Tibial artery (tissue), 4 donors: ENCODE data around the gene WNK3.
"Not testable (repeated sequence)": the region's sequence is repeated elsewhere in the genome, so short reads cannot be mapped to it uniquely, and the experiment has no call there.

Experiments
- DNase-seq, 2 donors: peaks; one replicate each; pipeline ENCODE4 v3.0.0-alpha.2; 2019
- H3K27ac ChIP-seq, 2 donors: fragments of 200-600 bp; sonication (generic) in 1 of 2; 1 replicate in 1 of 2; 2 replicates in 1 of 2; pipeline ENCODE4 v1.5.1; 2018 to 2019; ENCODE audit warnings: mild to moderate bottlenecking in 1 of 2
- H3K27me3 ChIP-seq, 2 donors: fragments of 200-600 bp; sonication (generic) in 1 of 2; one replicate each; pipeline versions ENCODE4 v1.5.1 to v1.6.0; 2016 to 2019
- H3K36me3 ChIP-seq, 3 donors: fragments of 200-600 bp; sonication (generic) in 2 of 3; one replicate each; pipeline ENCODE4 v1.5.1; 2016 to 2019; ENCODE audit warnings: mild to moderate bottlenecking in 2 of 3
- H3K4me1 ChIP-seq, 4 donors: fragments of 200-600 bp; sonication (generic) in 2 of 4; 1 replicate in 3 of 4; 2 replicates in 1 of 4; pipeline ENCODE4 v1.5.1; 2016 to 2019
- H3K4me3 ChIP-seq, 2 donors: fragments of 200-600 bp; sonication (generic) in 1 of 2; 1 replicate in 1 of 2; 2 replicates in 1 of 2; pipeline ENCODE4 v1.5.1; 2018 to 2019; ENCODE audit warnings: mild to moderate bottlenecking in 2 of 2
- H3K9me3 ChIP-seq, 3 donors: fragments of 200-600 bp; sonication (generic) in 1 of 3; one replicate each; pipeline ENCODE4 v1.5.1; 2016 to 2019
- intact Hi-C: fragments of 100-400 bp; cut with DNase I; formaldehyde crosslinking; loops from one replicate; pipeline ENCODE4 v1.15.0; 2023; ENCODE audit warnings: low total_unique reads
- TF ChIP-seq, protein P1 (sequence below), 2 experiments: fragments of 200-600 bp in 1 of 2; fragments of 450-650 bp in 1 of 2; IDR thresholded peaks; one replicate each; pipeline ENCODE4 v1.5.1; 2017 to 2019; ENCODE audit warnings: antibody characterized with exemption in 2 of 2, mild to moderate bottlenecking in 1 of 2, moderate library complexity in 1 of 2

WNK3 gene

GRCh38 chrX:54358424-54359211 is 772 bp upstream of the WNK3 start:
- no peaks in the 10 kb centered on the region for H3K27me3 ChIP-seq
- H3K36me3 ChIP-seq: no peaks in the 10 kb centered on the region
- peaks cover 0 to 6% (median 2%) of the 10 kb centered on the region in 4 donors for H3K4me1 ChIP-seq
- H3K9me3 ChIP-seq: no peaks in the 10 kb centered on the region
- H3K4me3 ChIP-seq: peak overlapping the region; percentile 55 to 60
- peak; percentile 19 to 71 for DNase-seq
- TF ChIP-seq, protein P1, sequence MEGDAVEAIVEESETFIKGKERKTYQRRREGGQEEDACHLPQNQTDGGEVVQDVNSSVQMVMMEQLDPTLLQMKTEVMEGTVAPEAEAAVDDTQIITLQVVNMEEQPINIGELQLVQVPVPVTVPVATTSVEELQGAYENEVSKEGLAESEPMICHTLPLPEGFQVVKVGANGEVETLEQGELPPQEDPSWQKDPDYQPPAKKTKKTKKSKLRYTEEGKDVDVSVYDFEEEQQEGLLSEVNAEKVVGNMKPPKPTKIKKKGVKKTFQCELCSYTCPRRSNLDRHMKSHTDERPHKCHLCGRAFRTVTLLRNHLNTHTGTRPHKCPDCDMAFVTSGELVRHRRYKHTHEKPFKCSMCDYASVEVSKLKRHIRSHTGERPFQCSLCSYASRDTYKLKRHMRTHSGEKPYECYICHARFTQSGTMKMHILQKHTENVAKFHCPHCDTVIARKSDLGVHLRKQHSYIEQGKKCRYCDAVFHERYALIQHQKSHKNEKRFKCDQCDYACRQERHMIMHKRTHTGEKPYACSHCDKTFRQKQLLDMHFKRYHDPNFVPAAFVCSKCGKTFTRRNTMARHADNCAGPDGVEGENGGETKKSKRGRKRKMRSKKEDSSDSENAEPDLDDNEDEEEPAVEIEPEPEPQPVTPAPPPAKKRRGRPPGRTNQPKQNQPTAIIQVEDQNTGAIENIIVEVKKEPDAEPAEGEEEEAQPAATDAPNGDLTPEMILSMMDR (IDR thresholded peaks at IDR 0.05): peak in 1 of 2 experiments; percentile 6
- H3K27ac ChIP-seq: peak overlapping the region; percentile 80 to 81
- intact Hi-C loops: no loop called here

GRCh38 chrX:54352677-54353076 is 5.2 kb downstream of the WNK3 start:
- H3K4me1 ChIP-seq: no peaks in the 10 kb centered on the region
- H3K4me3 ChIP-seq: no peak overlapping the region
- no peaks in the 10 kb centered on the region for H3K27me3 ChIP-seq
- DNase-seq: no peak
- H3K9me3 ChIP-seq: peaks cover 0 to 7% (median 4%) of the 10 kb centered on the region in 3 donors
- no peaks in the 10 kb centered on the region for H3K36me3 ChIP-seq
- intact Hi-C loops: no loop called here
- H3K27ac ChIP-seq: no peak overlapping the region
- TF ChIP-seq, protein P1 (IDR thresholded peaks at IDR 0.05): no peak

DNA sequence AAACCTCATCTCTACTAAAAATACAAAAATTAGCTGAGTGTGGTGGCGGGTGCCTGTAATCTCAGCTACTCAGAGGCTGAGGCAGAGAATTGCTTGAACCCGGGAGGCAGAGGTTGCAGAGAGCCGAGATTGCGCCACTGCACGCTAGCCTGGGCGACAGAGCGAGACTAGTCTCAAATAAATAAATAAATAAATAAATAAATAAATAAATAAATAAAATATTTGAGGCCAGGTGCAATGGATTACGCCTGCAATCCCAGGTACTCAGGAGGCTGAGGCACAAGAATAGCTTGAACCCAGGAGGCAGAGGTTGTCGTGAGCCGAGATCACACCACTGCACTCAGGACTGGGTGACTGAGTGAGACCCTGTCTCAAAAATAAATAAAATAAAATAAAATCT is 20.5 kb downstream of the WNK3 start:
- H3K4me1 ChIP-seq, intact Hi-C loops, H3K27ac ChIP-seq, DNase-seq, H3K27me3 ChIP-seq, H3K9me3 ChIP-seq, H3K4me3 ChIP-seq, H3K36me3 ChIP-seq: not testable (repeated sequence)

- no peak overlapping the region for H3K4me3 ChIP-seq
- DNase-seq: no peak
- intact Hi-C loops: no loop called here
- TF ChIP-seq, protein P1 (IDR thresholded peaks at IDR 0.05): no peak
- no peaks in the 10 kb centered on the region for H3K9me3 ChIP-seq
- H3K36me3 ChIP-seq: no peaks in the 10 kb centered on the region
- H3K27ac ChIP-seq: no peak overlapping the region
- H3K4me1 ChIP-seq: no peaks in the 10 kb centered on the region
- H3K27me3 ChIP-seq: no peaks in the 10 kb centered on the region
Measured at GRCh38 chrX:54325077-54325476, 32.8 kb downstream of the WNK3 start.

DNA sequence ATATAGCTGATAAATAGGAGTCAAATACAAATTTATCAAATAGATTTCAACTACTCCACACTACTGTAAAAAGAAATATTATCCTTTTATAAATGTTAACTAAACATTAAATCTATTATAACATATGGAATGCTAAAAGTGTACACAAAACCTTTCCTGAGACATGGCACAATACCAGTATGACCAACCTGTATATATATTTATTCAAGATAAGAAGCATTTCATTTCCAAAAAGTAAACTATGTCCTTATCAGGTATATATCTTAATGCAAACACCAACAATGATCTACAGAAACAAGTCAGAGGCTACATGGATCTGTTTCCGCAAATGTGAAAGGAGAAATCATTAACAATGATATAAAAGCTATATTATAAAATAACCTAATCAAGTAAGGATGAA is 37.8 kb downstream of the WNK3 start:
- no peaks in the 10 kb centered on the region for H3K36me3 ChIP-seq
- H3K4me1 ChIP-seq: no peaks in the 10 kb centered on the region
- TF ChIP-seq, protein P1 (IDR thresholded peaks at IDR 0.05): no peak
- H3K27me3 ChIP-seq: no peaks in the 10 kb centered on the region
- DNase-seq: no peak
- no peaks in the 10 kb centered on the region for H3K9me3 ChIP-seq
- H3K27ac ChIP-seq: no peak overlapping the region
- intact Hi-C loops: no loop called here
- H3K4me3 ChIP-seq: no peak overlapping the region

- H3K27me3 ChIP-seq: no peaks in the 10 kb centered on the region
- H3K4me1 ChIP-seq: no peaks in the 10 kb centered on the region
- intact Hi-C loops: no loop called here
- H3K9me3 ChIP-seq: no peaks in the 10 kb centered on the region
- TF ChIP-seq, protein P1 (IDR thresholded peaks at IDR 0.05): no peak
- H3K36me3 ChIP-seq: no peaks in the 10 kb centered on the region
- H3K27ac ChIP-seq: no peak overlapping the region
- DNase-seq: no peak
- no peak overlapping the region for H3K4me3 ChIP-seq
Measured at GRCh38 chrX:54306379-54306778, 51.5 kb downstream of the WNK3 start.
